GM23338 (cell line): ENCODE data around the gene BTK. TPM values are rescaled to one million over a fixed set of nuclear protein-coding genes. Genes with fewer than 3 reads are reported as not detected.

Source experiments
- ATAC-seq: fragments of 200-7000 bp; cut with Tn5 transposase; 3 replicates; pipeline ENCODE4 v1.9.1; 2020
- DNase-seq: peaks from one replicate; pipeline ENCODE4 v3.0.0-alpha.2; 2015; ENCODE audit warnings: low spot score
- H2AFZ ChIP-seq: fragments of 200-600 bp; sonication (generic); 2 replicates; pipeline ENCODE4 v1.8.0; 2016; ENCODE audit warnings: antibody characterized with exemption, mild to moderate bottlenecking, moderate library complexity
- H3F3A ChIP-seq: fragments of 200-600 bp; sonication (generic); replicated peaks from 2 replicates; pipeline ENCODE4 v1.8.0; 2017; ENCODE audit warnings: antibody characterized with exemption, mixed run types, low read depth
- H3K27ac ChIP-seq: fragments of 200-600 bp; sonication (generic); 2 replicates; pipeline ENCODE4 v1.6.1; 2016; ENCODE audit warnings: low read depth
- H3K27me3 ChIP-seq: fragments of 200-600 bp; sonication (generic); 2 replicates; pipeline ENCODE4 v1.8.0; 2016; ENCODE audit warnings: mild to moderate bottlenecking, mixed run types, moderate library complexity; ENCODE audit not compliant: insufficient read depth
- H3K36me3 ChIP-seq: fragments of 200-600 bp; sonication (generic); 2 replicates; pipeline ENCODE4 v1.8.0; 2016; ENCODE audit warnings: mild to moderate bottlenecking; ENCODE audit not compliant: insufficient read depth
- H3K4me1 ChIP-seq: fragments of 200-600 bp; sonication (generic); 2 replicates; pipeline ENCODE4 v1.8.0; 2016; ENCODE audit warnings: mild to moderate bottlenecking, moderate library complexity; ENCODE audit not compliant: insufficient read depth
- H3K4me2 ChIP-seq: fragments of 200-600 bp; sonication (generic); 2 replicates; pipeline ENCODE4 v1.7.1; 2017; ENCODE audit warnings: mixed run types
- H3K4me3 ChIP-seq: fragments of 200-600 bp; sonication (generic); 2 replicates; pipeline ENCODE4 v1.6.1; 2016; ENCODE audit warnings: mixed run types
- H3K79me2 ChIP-seq: fragments of 200-600 bp; sonication (generic); replicated peaks from 2 replicates; pipeline ENCODE4 v1.8.0; 2017; ENCODE audit warnings: mild to moderate bottlenecking; ENCODE audit not compliant: insufficient read depth
- H3K9me2 ChIP-seq: fragments of 200-600 bp; sonication (generic); 2 replicates; pipeline ENCODE4 v1.8.0; 2017; ENCODE audit not compliant: insufficient read depth
- H4K20me1 ChIP-seq: fragments of 200-600 bp; sonication (generic); replicated peaks from 2 replicates; pipeline ENCODE4 v1.8.0; 2017; ENCODE audit warnings: mild to moderate bottlenecking; ENCODE audit not compliant: insufficient read depth
- H3K27ac Mint-ChIP-seq: 2 replicates; pipeline ENCODE4 v1.8.0; 2020; ENCODE audit warnings: inconsistent platforms, mild to moderate bottlenecking, moderate library complexity, mixed read lengths
- H3K27me3 Mint-ChIP-seq: 3 replicates; pipeline ENCODE4 v1.8.0; 2022; ENCODE audit warnings: low read depth, mild to moderate bottlenecking, moderate library complexity, mixed read lengths, inconsistent platforms; ENCODE audit not compliant: insufficient read depth, poor library complexity
- H3K36me3 Mint-ChIP-seq: 3 replicates; pipeline ENCODE4 v1.8.0; 2021; ENCODE audit warnings: low read depth, mild to moderate bottlenecking, inconsistent platforms, moderate library complexity, mixed read lengths
- H3K4me1 Mint-ChIP-seq: 3 replicates; pipeline ENCODE4 v1.8.0; 2020; ENCODE audit warnings: mild to moderate bottlenecking, inconsistent platforms, mixed read lengths
- H3K4me3 Mint-ChIP-seq: 3 replicates; pipeline ENCODE4 v1.8.0; 2021; ENCODE audit warnings: moderate library complexity, mild to moderate bottlenecking, inconsistent platforms, mixed read lengths
- H3K9me3 Mint-ChIP-seq: 3 replicates; pipeline ENCODE4 v1.8.0; 2020; ENCODE audit warnings: moderate library complexity, mild to moderate bottlenecking, inconsistent platforms, mixed read lengths
- ETS1 ChIP-seq: IDR thresholded peaks from 2 replicates; pipeline ENCODE4 v1.6.1; 2016; ENCODE audit warnings: antibody characterized with exemption
- EZH2 ChIP-seq: fragments of 200-600 bp; sonication (generic); IDR thresholded peaks from one replicate; pipeline ENCODE4 v1.8.0; 2017; ENCODE audit warnings: antibody characterized with exemption, mild to moderate bottlenecking, low read depth; ENCODE audit not compliant: unreplicated experiment
- JUNB ChIP-seq: IDR thresholded peaks from one replicate; pipeline ENCODE4 v1.6.1; 2016; ENCODE audit warnings: antibody characterized with exemption; ENCODE audit not compliant: unreplicated experiment
- STAT1 ChIP-seq: IDR thresholded peaks from one replicate; pipeline ENCODE4 v1.6.1; 2016; ENCODE audit warnings: antibody characterized with exemption; ENCODE audit not compliant: unreplicated experiment
- ZNF462 ChIP-seq: fragments of 250-450 bp; sonication (Bioruptor Pico); IDR thresholded peaks from 2 replicates; pipeline ENCODE4 v1.5.0; 2020; ENCODE audit warnings: mild to moderate bottlenecking, moderate library complexity
- polyA plus RNA-seq: library from polyadenylated mRNA; unstranded; fragments of >200 nt; fragmentation: Nextera tagmentation; extraction: Ambion mirVana; gene quantifications from 2 replicates; pipeline ENCODE4 v1.2.1, GENCODE V29; 2016
- total RNA-seq: library from RNA; depleted of rRNA; stranded (reverse); fragments of >200 nt; shearing (Covaris generic); gene quantifications from 2 replicates; pipeline ENCODE4 v1.2.3, GENCODE V29; 2014
- TF ChIP-seq, protein P1 (sequence below), 2 experiments: fragments of 200-600 bp in 1 of 2; sonication (generic) in 1 of 2; conservative IDR thresholded peaks; 2 replicates each; pipeline versions ENCODE4 v1.5.1 to v1.6.1; 2016 to 2017; ENCODE audit warnings: antibody characterized with exemption in 2 of 2, low read depth in 2 of 2, mild to moderate bottlenecking in 2 of 2, moderate library complexity in 1 of 2

BTK gene
- total and polyA plus RNA-seq, 2 experiments from 2014 or later = 0.19 to 0.31 TPM

- TF ChIP-seq ZNF462 (CRISPR knock-in tag) (no peak), JUNB (no peak), ETS1 (no peak), STAT1 (no peak), EZH2 (no peak)
Observed at GRCh38 chrX:101383679-101384205, 2.2 kb downstream of the BTK start (continued).

- no peak overlapping the region for H2AFZ ChIP-seq
- H3K36me3 ChIP-seq = no peaks in the 10 kb centered on the region
- no peaks in the 10 kb centered on the region for H4K20me1 ChIP-seq
- no peaks in the 10 kb centered on the region for H3F3A ChIP-seq
- H3K4me2 ChIP-seq = no peak overlapping the region
- peaks cover 4% of the 10 kb centered on the region for H3K27me3 Mint-ChIP-seq
- no peaks in the 10 kb centered on the region for H3K4me1 ChIP-seq
- H3K9me2 ChIP-seq = no peaks in the 10 kb centered on the region
- H3K27ac Mint-ChIP-seq = no peak overlapping the region
- no peaks in the 10 kb centered on the region for H3K79me2 ChIP-seq
- no peak overlapping the region for H3K4me3 Mint-ChIP-seq
- ATAC-seq (no peak), DNase-seq (no peak)
- H3K9me3 Mint-ChIP-seq = no peaks in the 10 kb centered on the region
- no peaks in the 10 kb centered on the region for H3K27me3 ChIP-seq
- no peak overlapping the region for H3K4me3 ChIP-seq
- H3K4me1 Mint-ChIP-seq = peaks cover 4% of the 10 kb centered on the region; the same call in 1 of the 3 replicates
- no peak overlapping the region for H3K27ac ChIP-seq
- H3K36me3 Mint-ChIP-seq = no peaks in the 10 kb centered on the region
- TF ChIP-seq JUNB (no peak), ZNF462 (CRISPR knock-in tag) (no peak)
- TF ChIP-seq, protein P1, sequence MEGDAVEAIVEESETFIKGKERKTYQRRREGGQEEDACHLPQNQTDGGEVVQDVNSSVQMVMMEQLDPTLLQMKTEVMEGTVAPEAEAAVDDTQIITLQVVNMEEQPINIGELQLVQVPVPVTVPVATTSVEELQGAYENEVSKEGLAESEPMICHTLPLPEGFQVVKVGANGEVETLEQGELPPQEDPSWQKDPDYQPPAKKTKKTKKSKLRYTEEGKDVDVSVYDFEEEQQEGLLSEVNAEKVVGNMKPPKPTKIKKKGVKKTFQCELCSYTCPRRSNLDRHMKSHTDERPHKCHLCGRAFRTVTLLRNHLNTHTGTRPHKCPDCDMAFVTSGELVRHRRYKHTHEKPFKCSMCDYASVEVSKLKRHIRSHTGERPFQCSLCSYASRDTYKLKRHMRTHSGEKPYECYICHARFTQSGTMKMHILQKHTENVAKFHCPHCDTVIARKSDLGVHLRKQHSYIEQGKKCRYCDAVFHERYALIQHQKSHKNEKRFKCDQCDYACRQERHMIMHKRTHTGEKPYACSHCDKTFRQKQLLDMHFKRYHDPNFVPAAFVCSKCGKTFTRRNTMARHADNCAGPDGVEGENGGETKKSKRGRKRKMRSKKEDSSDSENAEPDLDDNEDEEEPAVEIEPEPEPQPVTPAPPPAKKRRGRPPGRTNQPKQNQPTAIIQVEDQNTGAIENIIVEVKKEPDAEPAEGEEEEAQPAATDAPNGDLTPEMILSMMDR (conservative IDR thresholded peaks at IDR 0.05; ENCODE audit: low read depth in 2 of 2) = no peak
Observed at GRCh38 chrX:101377547-101377946, 8.4 kb downstream of the BTK start.
